NB4 (cell line): Measurements from ENCODE around the gene LITAFD.

Source experiments
- CTCF ChIP-seq: IDR thresholded peaks from one replicate; pipeline ENCODE4 v1.5.1; 2012; ENCODE audit warnings: low read depth, low read length
- MAX ChIP-seq: IDR thresholded peaks from 2 replicates; pipeline ENCODE4 v1.6.1; 2011; ENCODE audit warnings: low read depth, low read length
- MYC ChIP-seq: IDR thresholded peaks from 2 replicates; pipeline ENCODE4 v1.6.1; 2011; ENCODE audit warnings: low read depth, low read length
- POLR2A ChIP-seq: IDR thresholded peaks from 2 replicates; pipeline ENCODE4 v1.6.1; 2011; ENCODE audit warnings: mild to moderate bottlenecking; ENCODE audit not compliant: insufficient read length; ENCODE audit errors: extremely low read depth

GRCh38 chr16:8850279-8850885 is 31.8 kb upstream of the LITAFD start:
- TF ChIP-seq CTCF (no peak), POLR2A (peak; percentile 10), MYC (peak; percentile 76), MAX (peak; percentile 74)
